SIG-M5 (cell line): ENCODE results near the gene ZC3H4.
"Not testable (repeated sequence)": the region's sequence is repeated elsewhere in the genome, so short reads cannot be mapped to it uniquely, and the experiment has no call there.

Source experiments
- DNase-seq: peaks from one replicate; lab custom pipeline; 2025; lab: John Stamatoyannopoulos, UW

Gene ZC3H4

GRCh38 chr19:47084879-47085439, 28.6 kb downstream of the ZC3H4 start:
- no peak for DNase-seq

GRCh38 chr19:47082493-47082892, 31.1 kb downstream of the ZC3H4 start:
- DNase-seq, result no peak

DNA sequence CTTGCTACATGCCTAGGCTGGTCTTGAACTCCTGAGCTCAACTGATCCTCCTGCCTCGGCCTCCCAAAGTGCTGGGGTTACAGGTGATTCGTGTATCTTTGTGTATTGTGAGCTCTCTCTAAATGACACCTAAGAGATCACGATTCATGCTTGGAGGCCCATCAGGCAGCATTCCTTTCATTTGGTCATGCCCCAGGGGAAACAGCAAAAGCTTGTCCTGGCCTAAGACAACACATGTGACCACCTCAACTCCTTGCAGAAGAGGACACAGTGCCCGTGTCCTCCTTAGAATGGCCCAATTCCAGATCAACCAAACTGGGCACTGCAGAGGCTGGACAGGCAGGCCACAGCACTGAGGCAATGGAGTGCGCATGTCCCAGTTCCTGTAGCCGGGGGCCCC, 32.5 kb downstream of the ZC3H4 start:
- DNase-seq, result no peak

DNA sequence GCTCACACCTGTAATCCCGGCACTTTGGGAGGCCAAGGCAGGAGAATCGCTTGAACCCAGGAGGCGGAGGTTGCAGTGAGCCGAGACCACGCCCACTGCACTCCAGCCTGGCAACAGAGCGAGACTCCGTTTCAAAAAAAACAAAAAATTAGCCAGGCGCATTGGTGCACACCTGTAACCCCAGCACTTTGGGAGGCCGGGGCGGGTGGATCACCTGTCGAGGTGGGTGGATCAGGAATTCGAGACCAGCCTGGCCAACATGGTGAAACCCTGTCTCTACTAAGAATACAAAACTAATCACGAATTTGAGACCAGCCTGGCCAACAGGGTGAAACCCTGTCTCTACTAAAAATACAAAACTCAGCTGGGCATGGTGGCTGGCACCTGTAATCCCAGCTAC, 35.2 kb downstream of the ZC3H4 start:
- not testable (repeated sequence) for DNase-seq

GRCh38 chr19:47075941-47076340, 37.6 kb downstream of the ZC3H4 start:
- DNase-seq, result no peak

DNA sequence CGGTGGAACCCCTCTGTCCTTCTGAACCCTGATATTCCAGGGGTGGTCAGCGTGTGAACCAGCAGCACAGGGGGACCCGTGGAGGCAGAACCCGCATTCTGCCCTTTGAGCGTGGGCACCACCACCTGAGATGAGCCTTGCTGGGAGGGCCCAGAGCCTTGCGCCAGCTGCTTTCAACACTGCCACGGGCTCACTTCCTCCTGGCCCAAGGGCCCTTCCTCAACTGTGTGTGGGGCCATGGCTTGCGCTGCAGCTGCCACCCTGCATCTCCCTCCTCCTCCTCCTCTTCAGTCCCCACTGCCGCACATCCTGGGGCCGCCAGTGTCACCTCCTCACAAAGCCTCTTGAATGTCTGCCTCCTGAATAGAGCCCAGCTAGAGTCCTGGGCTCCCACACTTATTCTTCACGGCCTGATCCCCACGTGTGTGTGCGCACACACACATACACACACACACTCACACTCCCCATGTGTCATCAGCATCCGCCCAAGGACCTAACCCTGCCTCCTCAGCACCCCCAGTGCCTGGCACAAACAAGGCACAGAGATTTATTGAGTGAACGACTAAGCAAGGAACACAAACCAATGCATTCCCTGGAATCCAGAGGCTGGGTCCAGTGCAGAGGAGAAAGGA, 38.3 kb downstream of the ZC3H4 start:
- no peak for DNase-seq

DNA sequence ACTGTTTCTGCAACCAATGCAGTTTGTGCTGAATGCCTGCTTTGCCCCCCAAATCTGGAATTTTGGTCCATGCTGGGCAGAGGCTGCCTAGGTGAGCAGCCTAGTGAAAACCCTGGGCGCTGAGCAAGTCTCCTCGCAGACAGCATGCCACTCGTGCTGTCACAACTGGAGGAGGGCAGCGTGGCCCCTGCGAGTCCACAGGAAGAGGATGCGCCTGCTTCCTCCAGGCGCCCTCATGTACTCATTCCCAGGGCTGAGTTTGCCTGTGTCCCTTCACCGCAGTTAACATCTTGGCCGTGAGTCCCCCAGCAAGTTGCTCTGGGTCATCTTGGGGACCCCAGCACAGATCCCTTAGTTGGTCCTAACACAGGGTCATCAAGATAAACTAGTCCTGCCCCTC, 39.0 kb downstream of the ZC3H4 start:
- no peak for DNase-seq

GRCh38 chr19:47073574-47073973, 40.0 kb downstream of the ZC3H4 start:
- DNase-seq, result no peak

DNA sequence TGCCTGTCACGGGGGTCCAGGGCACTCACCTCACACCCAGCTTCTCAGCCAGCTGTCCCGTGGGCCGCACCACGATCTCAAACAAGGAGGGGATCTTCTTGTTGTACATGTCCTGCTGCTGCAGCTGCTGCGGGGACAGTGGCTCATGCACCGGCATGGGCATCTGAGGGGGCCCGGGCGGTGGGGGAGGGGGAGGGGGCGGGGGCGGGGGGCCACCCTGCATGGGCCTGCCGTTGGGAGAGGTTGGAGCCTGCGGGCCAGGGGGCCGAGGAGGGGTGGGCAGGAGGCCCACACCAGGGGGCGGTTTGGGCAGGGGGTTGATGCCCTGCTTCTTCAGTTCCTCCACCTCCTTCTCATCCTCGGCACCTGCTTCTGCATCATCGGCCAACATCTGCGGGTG, 41.3 kb downstream of the ZC3H4 start:
- no peak for DNase-seq

GRCh38 chr19:47071731-47072130, 41.8 kb downstream of the ZC3H4 start:
- DNase-seq, result no peak

- DNase-seq, result no peak
These were observed 42.8 kb downstream of the ZC3H4 start for GRCh38 chr19:47070756-47071155.

DNA sequence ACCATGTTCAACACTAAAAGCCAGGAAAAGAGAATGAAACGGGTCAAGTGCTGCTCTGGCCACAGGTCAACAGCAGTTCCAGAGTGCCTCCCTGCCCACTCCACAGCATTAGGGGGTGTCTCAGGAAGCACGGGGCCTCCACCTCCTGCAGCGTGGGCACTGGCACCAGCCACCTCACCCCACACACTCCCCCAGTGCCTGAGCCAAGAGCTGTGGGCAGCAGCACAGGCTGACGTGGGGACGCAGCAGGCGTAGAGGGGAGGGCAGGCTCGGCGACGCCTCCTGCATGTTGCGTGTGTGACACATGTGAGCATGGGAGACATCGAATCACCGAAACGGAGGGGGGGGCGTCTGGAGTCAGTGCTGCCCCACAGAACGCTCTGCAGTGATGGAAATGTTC, 43.8 kb downstream of the ZC3H4 start:
- no peak for DNase-seq

DNA sequence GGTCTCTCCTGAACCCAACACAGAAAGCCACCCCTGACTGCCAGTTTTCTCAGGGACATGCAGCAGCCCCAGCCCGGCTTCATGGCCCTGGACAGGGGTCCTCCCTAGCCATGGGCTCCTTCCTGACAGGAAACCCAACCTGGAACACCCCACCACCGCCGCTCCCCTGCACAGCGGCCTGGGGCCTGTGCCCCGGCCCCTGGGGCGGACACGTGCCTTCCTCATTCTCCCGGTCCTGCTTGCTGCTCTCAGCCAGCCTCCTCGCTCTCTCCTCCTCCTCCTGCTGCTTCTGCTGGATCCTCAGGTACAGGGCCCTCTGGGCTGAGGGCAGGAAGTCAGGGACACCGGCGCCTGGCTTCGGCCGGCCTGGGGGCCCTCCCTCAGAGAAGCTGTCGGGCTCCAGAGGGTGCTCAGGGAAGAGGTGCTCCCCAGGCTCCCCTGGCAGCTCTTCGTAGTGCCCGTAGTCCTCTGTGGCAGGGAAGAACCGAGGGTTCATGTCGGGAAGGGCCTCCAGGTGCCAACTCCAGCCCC, 44.6 kb downstream of the ZC3H4 start:
- no peak for DNase-seq

- no peak for DNase-seq
These were observed 45.3 kb downstream of the ZC3H4 start for GRCh38 chr19:47068246-47068645.

DNA sequence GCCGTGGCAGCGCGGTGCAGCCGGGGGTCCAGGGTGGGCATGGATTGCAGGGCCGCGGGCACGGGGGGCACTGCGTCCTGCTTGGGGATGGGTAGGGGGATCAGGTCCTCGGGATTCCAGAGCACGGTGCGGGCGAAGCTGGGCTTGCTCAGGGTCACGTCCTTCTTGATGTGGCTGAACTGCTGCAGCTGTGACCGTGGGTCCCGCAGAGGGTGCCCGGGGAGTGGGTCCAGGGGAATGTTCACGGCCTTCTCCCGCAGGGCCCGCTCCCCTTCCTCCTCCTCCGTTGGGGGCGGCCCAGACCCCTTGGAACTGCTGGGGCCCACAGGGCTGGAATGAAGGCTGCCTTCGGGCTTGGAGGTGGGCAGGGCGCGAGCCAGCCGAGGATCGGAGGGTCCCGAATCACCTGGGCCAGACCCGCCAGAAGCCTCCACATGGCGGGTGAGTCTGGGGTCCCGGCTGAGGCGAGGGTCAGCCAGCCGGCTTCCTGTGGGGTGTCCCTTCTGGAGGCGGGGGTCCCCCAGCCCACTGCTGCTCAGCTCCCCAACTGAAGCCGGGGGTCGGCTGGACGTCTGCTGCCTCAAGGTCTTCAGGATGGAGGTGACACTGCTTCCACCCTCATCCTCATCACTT, 46.2 kb downstream of the ZC3H4 start:
- no peak for DNase-seq

GRCh38 chr19:47066376-47067214, 47.0 kb downstream of the ZC3H4 start:
- no peak for DNase-seq

DNA sequence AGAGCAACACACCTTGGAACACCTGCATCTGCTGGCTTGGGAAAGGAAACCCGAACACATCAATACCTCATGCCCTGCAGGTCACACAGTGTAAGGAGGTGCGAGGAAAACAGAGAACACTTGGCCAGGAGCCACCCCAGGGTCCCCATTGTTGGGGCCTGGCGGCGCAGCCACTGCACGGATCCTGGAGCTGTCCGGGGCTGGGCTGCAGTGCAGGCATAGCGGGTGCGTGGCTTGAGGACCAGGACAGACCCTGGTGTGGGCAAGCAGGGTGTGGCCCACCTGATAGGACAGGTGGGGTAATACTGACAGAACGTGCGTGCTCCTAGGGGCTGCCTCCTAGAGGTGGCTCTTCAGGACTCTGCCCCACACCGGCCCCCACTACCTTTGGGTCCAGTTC, 48.3 kb downstream of the ZC3H4 start:
- DNase-seq, result no peak

GRCh38 chr19:47063874-47064273, 49.7 kb downstream of the ZC3H4 start:
- DNase-seq, result no peak

DNA sequence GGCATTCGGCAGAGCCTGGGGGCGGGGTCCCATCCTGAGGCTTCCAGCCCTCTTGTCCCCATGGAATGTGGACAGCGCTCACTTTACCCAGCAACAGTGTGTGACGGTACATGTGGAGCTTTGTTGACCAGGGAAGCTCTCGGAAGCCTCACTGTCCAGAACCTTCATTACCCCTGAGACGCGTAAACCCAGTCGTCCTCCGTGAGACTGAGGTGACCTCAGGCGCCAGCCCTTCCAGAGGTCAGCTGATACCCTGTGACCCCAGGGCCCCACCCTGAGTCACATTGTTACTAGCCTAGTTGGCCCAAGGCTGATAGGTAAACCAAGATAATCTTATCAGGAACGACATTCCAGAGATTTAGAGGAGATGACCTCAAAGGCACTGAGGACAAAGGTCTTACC, 55.0 kb downstream of the ZC3H4 start:
- no peak for DNase-seq

DNA sequence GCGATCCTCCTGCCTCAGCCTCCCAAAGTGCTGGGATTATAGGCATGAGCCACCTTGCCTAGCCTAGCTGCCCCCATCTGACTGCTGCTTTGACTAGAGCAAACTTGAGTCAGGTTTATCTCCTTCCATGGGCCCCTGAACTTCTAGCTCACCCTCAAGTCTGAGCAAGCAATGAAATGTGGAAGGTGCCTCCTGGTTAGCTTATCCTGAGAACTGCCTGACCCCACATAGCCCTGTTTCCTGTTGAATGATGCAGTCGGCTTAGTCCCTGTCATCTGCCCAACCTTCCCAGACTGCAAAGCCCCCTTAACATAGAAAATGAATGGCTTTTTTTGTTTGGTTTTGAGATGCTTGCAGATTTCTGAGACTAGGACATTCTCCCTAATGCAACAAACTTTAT, 56.2 kb downstream of the ZC3H4 start:
- DNase-seq, result no peak

GRCh38 chr19:47056411-47056810, 57.2 kb downstream of the ZC3H4 start:
- no peak for DNase-seq

DNA sequence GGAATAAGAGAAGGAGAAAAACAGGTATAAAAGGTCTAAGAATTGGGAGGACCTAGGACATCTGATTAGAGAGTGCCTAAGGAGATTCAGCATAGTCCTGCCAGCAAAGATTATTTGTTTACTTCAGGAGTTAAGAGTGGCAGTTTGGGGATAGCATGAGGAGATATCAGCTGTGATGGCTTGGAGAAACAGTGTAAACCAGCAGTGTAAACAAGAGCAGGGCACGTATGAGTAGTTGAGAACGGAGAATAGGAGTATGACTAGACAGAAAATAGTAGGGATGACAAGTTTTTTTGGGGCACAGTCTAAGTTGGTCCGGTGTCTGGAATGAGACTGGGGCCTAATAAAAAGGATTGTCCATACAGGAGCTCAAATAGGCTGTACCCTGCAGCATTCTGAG, 63.0 kb downstream of the ZC3H4 start:
- DNase-seq, result not testable (repeated sequence)

- DNase-seq, result no peak
These were observed 64.3 kb downstream of the ZC3H4 start for GRCh38 chr19:47049307-47049700.
